ENCODE data around the gene IPO4. TPM values are rescaled to one million over a fixed set of nuclear protein-coding genes. Genes with fewer than 3 reads are reported as not detected.

IPO4 gene
- total RNA-seq, 1 donor from 2014 or later: 59.3 TPM

- no peak for TF ChIP-seq CTCF (IDR thresholded peaks at IDR 0.05; ENCODE audit: insufficient read depth, low read length, poor library complexity, severe bottlenecking)
- no peak overlapping the region for H3K4me3 ChIP-seq (ENCODE audit: low read depth, low read length)
- no peak for DNase-seq (ENCODE audit: low read depth)
- peaks cover 4% of the 10 kb centered on the region for H3K36me3 ChIP-seq (ENCODE audit: control insufficient read depth, insufficient read depth, low read length)
- no peaks in the 10 kb centered on the region for H3K27me3 ChIP-seq (ENCODE audit: control insufficient read depth, insufficient read depth, low read length)
Observed at GRCh38 chr14:24189460-24189859, 844 bp upstream of the IPO4 start.

GRCh38 chr14:24189059-24189375 is 401 bp upstream of the IPO4 start:
- TF ChIP-seq CTCF (IDR thresholded peaks at IDR 0.05; ENCODE audit: insufficient read depth, low read length, poor library complexity, severe bottlenecking): no peak
- H3K27me3 ChIP-seq (ENCODE audit: control insufficient read depth, insufficient read depth, low read length): no peaks in the 10 kb centered on the region
- H3K36me3 ChIP-seq (ENCODE audit: control insufficient read depth, insufficient read depth, low read length): peaks cover 4% of the 10 kb centered on the region
- H3K4me3 ChIP-seq (ENCODE audit: low read depth, low read length): no peak overlapping the region
- no peak for DNase-seq (ENCODE audit: low read depth)

- Histone ChIP-seq H3K36me3 (ENCODE audit: control insufficient read depth, insufficient read depth, low read length) (peaks cover 3% of the 10 kb centered on the region), H3K4me3 (ENCODE audit: low read depth, low read length) (no peak overlapping the region), H3K27me3 (ENCODE audit: control insufficient read depth, insufficient read depth, low read length) (no peaks in the 10 kb centered on the region)
- no peak for TF ChIP-seq CTCF (IDR thresholded peaks at IDR 0.05; ENCODE audit: insufficient read depth, low read length, poor library complexity, severe bottlenecking)
- DNase-seq (ENCODE audit: low read depth): no peak
Observed at GRCh38 chr14:24187539-24187915, 1.1 kb downstream of the IPO4 start.

- TF ChIP-seq CTCF (IDR thresholded peaks at IDR 0.05; ENCODE audit: insufficient read depth, low read length, poor library complexity, severe bottlenecking): no peak
- no peak for DNase-seq (ENCODE audit: low read depth)
- H3K36me3 ChIP-seq (ENCODE audit: control insufficient read depth, insufficient read depth, low read length): peaks cover 3% of the 10 kb centered on the region
- H3K27me3 ChIP-seq (ENCODE audit: control insufficient read depth, insufficient read depth, low read length): no peaks in the 10 kb centered on the region
- no peak overlapping the region for H3K4me3 ChIP-seq (ENCODE audit: low read depth, low read length)
Observed at GRCh38 chr14:24186831-24187538, 1.6 kb downstream of the IPO4 start.

- no peaks in the 10 kb centered on the region for H3K27me3 ChIP-seq (ENCODE audit: control insufficient read depth, insufficient read depth, low read length)
- DNase-seq (ENCODE audit: low read depth): no peak
- peaks cover 6% of the 10 kb centered on the region for H3K36me3 ChIP-seq (ENCODE audit: control insufficient read depth, insufficient read depth, low read length)
- H3K4me3 ChIP-seq (ENCODE audit: low read depth, low read length): no peak overlapping the region
- TF ChIP-seq CTCF (IDR thresholded peaks at IDR 0.05; ENCODE audit: insufficient read depth, low read length, poor library complexity, severe bottlenecking): no peak
Observed at GRCh38 chr14:24185741-24186140, 2.9 kb downstream of the IPO4 start.

GRCh38 chr14:24185026-24185425 is 3.6 kb downstream of the IPO4 start:
- Histone ChIP-seq H3K4me3 (ENCODE audit: low read depth, low read length) (no peak overlapping the region), H3K27me3 (ENCODE audit: control insufficient read depth, insufficient read depth, low read length) (no peaks in the 10 kb centered on the region), H3K36me3 (ENCODE audit: control insufficient read depth, insufficient read depth, low read length) (peaks cover 6% of the 10 kb centered on the region)
- no peak for DNase-seq (ENCODE audit: low read depth)
- TF ChIP-seq CTCF (IDR thresholded peaks at IDR 0.05; ENCODE audit: insufficient read depth, low read length, poor library complexity, severe bottlenecking): no peak
